Activated T-helper 1 cell treated with anti-CD3 and anti-CD28 coated beads, Interleukin-2, amount 50 U/mL, for 16 hours (primary cell): ENCODE data around the gene GZMM.

ENCODE experiments used
- DNase-seq, 2 donors: peaks; one replicate each; pipeline ENCODE4 v3.0.0-alpha.2; 2020; ENCODE audit warnings: low read depth in 1 of 2, low spot score in 1 of 2

The GZMM gene

GRCh38 chr19:558770-559439 is 15.1 kb downstream of the GZMM start:
- no peak for DNase-seq

DNA sequence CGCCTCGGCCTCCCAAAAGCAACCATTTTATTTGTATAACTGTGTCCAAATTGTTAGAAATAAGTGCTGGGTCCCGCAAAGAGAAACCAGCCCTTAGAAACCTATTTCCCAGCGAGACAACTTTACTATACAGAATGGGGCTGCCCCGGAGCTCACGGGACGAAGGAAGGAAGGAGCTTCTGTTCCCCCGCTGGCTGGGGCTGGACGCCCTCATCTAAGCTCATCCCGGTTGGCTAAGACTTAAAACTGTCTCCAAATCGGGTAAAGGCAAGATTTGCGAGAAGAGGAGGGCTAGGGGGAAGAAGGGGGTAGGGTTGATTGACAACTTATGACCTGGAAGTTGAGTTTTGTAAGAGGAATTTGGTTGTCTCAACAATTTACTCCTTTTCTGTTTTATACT is 16.3 kb downstream of the GZMM start:
- no peak for DNase-seq

DNA sequence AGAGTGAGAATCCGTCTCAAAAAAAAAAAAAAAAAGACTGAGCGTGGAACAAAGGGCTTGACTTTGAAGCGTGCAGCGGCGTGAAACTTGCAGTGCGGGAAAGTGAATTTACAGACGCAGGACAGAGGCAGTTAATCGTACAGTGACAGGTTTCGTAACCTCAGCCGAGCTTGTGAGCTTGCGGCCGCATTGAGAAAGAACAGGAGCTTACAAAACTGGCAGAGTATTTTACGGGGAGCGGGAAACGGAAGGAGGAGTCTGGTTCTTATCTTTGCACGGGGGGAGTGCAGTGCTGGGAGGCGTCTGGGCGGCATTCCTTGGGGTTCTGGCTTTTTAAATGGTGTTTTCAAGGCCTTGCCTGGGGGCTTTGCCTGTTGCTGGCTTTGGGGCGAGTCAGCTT is 22.6 kb downstream of the GZMM start:
- DNase-seq: no peak

- no peak for DNase-seq
These were observed 23.0 kb downstream of the GZMM start for GRCh38 chr19:566844-567243.

DNA sequence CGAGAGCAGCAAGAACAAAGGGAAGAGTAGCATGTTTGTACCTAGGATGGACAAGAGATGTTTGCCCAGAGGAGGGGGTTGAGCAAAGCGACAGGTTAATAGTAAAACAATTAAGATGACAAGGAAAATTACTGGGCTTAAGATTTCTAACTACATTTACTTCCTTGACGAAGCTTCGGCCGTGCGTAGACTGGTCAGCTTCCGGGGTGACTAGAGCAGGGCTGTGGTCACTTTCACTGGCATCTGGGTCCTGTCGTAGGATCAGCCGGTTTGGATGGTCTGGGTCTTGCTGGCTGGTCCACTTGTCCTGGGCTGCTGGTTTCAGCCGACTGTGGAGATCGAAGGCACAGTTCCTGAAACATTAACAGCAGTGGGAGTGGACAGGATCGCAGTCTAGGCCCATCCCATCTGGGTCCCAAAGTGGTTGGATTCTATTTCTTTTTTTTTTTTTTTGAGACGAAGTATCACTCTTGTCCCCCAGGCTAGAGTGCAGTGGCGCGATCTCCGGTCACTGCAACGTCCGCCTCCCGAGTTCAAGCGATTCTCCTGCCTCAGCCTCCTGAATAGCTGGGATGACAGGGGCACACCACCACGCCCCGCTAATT is 23.5 kb downstream of the GZMM start:
- DNase-seq: no peak

GRCh38 chr19:570251-570686 is 26.4 kb downstream of the GZMM start:
- no peak for DNase-seq

DNA sequence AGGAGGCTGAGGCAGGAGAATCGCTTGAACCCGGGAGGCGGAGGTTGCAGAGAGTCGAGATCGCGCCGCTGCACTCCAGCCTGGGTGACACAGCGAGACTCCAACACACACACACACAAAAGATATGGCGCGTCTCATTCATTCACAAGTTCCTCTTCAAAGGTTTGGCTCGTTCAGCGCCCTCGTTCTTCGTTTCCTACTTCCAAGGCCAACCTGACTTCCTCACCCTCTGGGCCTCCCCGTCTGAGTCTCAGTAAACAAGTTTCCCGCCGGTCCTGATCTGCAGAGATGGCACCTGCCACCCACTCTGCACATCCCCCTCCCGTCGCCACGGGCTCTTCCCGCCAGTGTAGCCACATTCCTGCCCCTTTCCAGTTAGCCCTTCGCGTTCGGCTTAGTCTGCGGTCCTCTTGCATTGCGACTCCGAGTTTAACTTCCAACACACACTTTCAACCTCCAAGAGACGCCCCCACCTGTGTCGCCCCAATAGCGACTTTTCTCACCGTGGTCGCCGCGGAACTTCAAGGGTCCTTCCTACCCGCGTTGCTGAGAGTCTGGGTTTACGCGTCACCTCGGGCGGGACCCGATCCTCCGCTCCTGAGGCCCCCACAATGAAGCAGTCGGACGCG is 27.2 kb downstream of the GZMM start:
- peak; percentile 20 for DNase-seq

DNA sequence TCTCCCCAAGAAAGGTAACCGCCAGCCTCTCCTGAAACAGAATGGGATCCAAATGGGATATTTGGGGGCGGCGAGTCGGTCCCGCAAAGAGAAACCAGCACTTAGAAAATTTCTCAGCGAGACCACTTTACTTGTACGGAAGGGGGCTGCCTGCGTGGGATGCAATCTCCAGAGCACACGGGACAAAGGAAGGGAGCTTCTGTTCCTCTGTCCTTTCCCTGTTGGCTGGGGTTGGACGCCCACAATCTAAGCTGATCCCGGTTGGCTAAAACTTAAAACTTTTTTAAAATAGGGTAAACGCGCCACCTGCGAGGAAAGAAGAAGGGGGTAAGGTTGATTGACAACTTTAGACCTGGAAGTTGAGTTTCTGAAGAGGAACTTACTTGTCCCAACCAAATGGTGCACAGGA is 27.7 kb downstream of the GZMM start:
- DNase-seq: no peak

DNA sequence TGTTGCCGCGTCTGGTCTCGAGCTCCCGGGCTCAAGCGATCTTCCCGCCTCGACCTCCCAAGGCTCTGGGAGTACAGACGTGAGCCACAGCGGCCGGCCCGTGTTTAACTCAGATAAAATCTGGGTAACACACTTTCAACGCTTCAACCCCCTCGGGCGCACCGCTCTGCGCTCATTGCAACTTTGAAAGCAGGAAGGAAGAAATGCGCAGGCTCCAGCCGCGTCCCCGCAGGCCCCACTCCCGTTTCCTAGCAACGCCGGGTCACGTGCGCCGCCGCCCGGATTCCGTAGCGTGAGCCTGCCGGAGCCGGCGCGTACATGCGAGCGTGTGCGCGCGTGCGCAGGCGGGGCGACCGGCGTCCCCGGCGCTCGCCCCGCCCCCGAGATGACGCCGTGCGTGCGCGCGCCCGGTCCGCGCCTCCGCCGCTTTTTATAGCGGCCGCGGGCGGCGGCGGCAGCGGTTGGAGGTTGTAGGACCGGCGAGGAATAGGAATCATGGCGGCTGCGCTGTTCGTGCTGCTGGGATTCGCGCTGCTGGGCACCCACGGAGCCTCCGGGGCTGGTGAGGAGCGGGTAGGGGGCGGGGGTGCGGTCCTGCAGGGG is 28.4 kb downstream of the GZMM start, which contains the start of gene BSG:
TSS of gene BSG (plus strand) at position 457 of the 603 bp plus-strand sequence. CDS start at position 496, 39 bp downstream.
- peak; percentile 97 for DNase-seq

- DNase-seq: no peak
These were observed 29.1 kb downstream of the GZMM start for GRCh38 chr19:572743-573518.

DNA sequence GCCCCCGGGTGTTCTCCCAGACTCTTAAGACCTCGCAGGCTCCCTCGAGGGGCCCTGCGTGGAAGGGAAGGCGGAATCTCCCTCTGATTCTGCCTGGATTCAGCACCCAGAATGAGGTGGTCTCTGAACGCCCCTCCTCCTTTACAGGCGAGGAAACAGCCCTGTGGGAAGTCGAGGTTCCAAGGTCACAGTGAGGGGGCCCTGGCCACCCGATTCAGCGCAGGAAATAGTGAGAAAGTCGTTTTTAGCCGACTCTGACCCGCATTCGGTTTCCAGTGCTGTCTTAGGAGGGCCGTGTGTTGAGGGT is 29.6 kb downstream of the GZMM start:
- DNase-seq: no peak

DNA sequence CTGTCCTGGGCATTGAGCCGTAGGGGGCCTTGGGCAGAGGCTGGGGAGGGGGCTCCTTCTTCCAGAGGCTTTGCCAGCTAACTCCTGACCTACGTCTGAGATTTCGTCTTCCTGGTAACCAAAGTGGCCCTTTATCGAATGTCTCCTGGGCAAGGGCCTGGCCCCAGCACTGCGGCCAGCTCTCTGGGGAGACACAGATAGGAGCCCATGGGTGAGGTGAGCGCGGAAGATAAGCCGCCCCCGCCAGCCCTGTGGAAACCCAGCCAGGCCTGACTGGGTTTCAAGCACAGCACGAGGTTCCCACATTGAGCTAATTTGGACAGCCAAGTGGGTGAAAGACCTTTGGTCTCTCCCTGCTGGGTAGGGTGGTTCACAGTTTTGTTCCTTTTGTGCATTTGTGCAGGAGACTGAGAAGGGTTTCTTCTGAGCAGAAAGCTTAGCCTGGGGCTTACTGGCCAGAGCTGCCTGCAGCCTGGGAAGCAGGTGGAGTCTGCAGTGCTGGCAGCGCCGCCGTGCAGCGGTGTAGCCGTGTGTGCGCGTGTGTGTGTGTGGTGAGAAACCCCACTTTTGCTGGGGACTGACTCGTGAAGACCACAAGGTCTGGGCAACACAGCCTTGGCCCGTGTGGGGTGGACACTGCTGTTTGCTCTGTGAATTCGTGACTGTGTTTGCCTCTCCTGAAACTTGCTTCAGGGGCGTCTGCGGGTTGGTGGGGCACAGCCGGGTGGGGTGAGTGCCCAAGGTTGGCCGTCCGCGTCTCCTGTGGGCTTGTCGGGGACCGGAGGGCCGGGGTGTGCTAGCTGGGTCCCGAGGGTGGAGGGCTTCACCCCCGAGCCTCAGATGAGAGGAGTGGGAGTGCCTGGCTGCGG is 31.0 kb downstream of the GZMM start:
- no peak for DNase-seq

DNA sequence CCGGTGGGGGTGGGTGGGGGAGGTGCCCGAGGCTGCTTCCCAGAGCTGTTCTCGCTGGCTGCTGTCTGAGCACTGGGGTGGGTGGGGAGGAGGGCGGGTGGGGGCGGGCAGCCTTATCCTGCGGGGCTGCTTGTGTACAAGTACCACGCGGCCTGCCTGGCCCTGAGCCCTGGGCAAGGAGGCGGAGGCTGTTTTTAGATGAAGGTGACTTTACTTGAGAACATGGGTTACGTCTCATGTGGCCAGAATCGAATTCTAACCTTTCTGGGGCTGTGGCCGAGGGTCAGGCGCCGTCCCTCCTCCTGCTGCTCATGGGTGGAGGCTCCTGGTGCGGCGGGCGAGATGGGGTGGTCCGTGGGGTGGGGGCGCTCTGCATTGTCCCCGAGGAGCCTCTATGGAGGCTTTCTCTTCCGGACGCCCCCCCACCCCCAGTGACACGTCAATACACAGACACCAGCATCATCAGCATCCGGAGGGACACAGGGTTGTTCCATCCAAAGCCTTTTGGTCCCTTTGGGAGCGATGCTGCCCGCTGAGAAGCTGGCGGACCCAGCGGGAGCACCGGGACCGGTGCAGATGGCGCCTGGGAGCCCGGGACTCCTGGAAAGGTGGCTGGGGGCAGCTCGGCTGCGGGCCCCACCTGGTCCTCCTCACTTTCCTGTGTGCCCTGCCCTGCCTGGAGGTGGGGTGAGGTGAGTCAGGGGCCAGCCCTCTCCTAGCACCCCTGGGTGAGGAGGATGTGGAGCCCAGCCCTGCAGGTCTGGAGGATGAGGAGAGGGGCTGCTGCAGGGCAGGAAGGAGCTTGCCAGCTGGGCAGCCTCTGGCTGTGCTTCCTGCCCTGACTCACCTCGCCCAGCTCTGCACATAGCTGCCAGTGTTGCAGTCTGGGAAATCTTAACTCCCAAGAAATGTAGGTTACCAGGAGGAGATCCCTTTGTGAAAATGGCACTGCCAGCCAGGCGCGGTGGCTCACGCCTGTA is 32.0 kb downstream of the GZMM start:
- DNase-seq: no peak

DNA sequence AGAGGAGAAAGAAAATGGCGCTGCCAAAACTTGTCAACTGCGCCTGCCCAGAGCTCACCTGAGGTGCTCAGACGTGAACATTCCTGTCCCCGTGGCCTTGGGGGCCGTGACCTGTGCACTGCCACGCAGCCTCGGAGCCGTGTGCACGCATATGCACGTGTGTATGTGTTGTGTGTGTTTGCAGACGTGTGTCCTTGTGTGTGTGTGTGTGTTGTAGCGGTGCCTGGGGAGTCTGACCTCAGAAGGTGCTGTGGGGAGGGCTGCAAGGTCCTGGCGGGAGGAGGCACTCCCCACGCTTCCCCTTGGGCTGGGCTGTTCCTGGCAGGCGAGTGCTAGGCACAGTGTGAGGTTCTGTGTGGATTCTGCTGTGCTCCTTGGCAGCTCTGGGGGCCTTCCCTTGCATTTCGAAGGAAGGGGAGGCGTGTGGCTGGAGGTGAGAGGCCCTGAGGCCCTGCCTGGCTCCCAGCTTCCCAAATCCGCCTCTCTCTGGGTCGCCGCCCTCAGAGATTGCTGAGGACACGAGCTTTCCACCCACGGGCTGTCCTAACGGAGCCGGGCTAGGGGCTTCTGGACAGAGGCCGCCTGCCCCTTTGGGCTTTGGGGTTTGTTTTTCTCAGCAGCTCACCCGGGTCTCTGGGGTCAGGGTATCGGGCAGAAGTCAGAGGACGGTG is 33.0 kb downstream of the GZMM start:
- DNase-seq: no peak

DNA sequence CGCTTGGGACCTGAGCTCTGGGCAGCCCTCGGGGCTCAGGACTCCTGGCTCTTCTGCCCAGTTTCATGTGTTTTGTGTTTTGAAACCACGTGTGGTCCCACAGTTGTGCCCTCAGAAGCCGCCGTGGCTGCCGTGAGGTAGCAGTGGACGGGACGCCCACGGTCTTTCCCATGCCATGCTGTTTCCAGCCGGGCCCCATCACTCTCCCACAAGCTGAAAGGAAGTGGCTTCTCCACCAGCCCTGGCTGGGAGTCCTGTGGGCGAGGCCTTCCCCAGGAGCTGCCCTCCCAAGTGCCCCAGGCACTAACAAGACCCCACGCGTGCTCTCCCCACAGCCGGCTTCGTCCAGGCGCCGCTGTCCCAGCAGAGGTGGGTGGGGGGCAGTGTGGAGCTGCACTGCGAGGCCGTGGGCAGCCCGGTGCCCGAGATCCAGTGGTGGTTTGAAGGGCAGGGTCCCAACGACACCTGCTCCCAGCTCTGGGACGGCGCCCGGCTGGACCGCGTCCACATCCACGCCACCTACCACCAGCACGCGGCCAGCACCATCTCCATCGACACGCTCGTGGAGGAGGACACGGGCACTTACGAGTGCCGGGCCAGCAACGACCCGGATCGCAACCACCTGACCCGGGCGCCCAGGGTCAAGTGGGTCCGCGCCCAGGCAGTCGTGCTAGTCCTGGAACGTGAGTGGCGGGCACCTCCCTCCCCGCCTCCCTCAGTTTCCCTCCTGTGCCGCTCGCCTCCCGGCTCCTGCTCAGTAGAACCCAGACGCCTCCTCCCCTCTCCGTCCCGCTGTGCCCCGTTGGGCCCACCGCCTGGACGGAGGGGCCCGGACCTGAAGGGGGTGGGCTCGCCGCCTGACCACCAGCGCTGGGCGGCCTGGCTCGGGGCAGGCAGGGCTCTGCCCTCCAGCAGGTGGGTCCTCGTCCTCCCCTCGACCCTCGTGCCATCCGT is 33.9 kb downstream of the GZMM start:
- no peak for DNase-seq

- DNase-seq: no peak
These were observed 35.4 kb downstream of the GZMM start for GRCh38 chr19:579111-579841.

GRCh38 chr19:579842-580155 is 35.9 kb downstream of the GZMM start:
- no peak for DNase-seq
